GM18505 (cell line): ENCODE measurements around the gene SERPINB7.

Experiments
- ATAC-seq: cut with Tn5 transposase; IDR thresholded peaks from one replicate; pipeline ENCODE4 v1.9.1; 2021; ENCODE audit not compliant: unreplicated experiment
- POLR2A ChIP-seq: IDR thresholded peaks from 4 replicates; pipeline ENCODE4 v1.6.1; 2011; ENCODE audit warnings: borderline replicate concordance; ENCODE audit not compliant: insufficient read depth, insufficient read length; ENCODE audit errors: extremely low read depth

The SERPINB7 gene

DNA sequence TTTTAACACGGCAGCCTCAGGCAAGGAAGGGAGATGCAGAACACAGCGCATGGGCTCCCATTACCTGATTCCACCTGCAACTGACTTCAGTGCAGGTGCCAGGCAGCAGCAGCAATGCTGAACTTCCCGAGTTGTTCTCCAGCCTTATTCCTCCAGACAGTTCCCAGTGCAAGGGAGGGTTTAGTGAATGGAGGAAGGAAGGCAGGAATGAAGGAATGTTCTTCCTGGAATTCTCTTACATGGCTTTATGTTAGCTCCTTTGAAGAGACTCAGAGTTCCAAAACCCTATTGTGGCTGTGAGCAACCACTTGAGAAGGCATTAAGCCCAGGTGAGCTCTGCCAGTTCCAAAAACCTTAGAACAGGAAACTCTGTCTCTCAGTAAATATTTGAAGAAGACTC is 45.5 kb downstream of the SERPINB7 start:
- TF ChIP-seq POLR2A: no peak
- ATAC-seq: no peak

DNA sequence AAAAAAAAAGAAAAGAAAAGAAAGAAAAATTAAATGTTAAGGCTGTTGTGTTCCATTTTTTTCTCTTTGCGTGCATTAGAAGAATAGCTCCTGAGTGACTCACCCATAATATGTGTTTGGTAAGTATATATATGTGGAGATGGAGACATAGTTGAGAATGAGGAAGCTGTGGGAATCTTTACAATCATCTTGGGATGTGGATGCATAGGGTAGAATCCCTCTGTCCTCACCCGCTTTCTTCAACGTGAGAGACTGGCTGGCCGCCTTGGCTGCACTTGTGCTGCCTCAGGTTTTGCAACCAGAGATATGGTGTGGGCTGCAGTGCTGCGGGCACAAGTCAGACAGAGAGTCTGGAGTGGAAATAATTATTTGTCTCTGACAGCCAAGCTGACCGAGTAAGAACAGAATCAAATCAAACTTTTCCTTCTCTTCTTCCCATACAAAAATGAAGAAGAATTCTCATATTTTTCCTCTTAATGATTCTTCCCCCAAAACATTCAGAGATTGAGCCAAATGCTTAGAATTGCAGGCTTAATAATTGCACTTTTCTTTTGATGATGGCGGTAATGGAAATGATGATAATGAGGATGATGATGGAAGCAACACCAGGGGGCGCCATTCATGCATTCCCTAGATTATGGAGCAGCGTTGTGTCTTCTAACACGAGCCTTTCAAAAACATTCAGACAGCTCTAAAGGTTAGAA is 48.5 kb downstream of the SERPINB7 start:
- ATAC-seq: no peak
- TF ChIP-seq POLR2A: no peak

DNA sequence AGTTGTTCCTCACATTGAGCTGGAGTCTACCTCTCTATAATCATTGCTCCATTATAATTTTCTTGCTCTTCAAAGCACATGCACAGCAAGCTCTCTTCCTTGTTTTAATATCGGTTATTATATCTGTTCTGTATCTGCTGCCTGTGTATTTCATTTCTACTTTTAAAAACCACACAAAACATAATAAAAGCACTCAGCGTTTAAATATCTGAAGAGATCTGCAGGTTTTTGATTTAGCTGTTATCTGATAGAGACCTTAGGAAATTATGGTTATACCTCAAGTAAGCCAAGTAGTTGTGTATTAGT is 49.0 kb downstream of the SERPINB7 start:
- ATAC-seq: no peak
- no peak for TF ChIP-seq POLR2A

- TF ChIP-seq POLR2A: no peak
- no peak for ATAC-seq
Observed at GRCh38 chr18:63828120-63828519, 52.9 kb downstream of the SERPINB7 start.

- no peak for TF ChIP-seq POLR2A
- ATAC-seq: no peak
Observed at GRCh38 chr18:63828656-63829055, 53.4 kb downstream of the SERPINB7 start.

DNA sequence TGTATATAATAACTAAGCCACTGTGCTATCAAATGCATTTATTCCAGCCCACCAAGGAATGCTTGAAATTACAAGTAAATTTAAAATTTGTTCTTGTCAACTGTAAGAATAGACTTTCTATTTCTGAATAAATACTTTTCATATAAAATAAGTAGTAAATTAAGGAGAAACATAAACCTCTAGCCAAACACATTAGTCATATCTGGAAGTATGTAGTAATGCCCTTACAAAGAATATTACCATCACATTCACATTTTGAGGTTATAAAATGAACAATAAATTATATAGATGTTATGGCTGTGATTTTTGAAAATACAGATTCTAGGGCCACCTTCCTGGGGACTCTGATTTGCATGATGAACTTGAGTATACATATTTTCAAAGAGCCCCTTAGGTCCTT is 54.7 kb downstream of the SERPINB7 start:
- TF ChIP-seq POLR2A: no peak
- no peak for ATAC-seq

- ATAC-seq: peak; percentile 93
- TF ChIP-seq POLR2A: no peak
Observed at GRCh38 chr18:63831080-63831788, 56.0 kb downstream of the SERPINB7 start.

DNA sequence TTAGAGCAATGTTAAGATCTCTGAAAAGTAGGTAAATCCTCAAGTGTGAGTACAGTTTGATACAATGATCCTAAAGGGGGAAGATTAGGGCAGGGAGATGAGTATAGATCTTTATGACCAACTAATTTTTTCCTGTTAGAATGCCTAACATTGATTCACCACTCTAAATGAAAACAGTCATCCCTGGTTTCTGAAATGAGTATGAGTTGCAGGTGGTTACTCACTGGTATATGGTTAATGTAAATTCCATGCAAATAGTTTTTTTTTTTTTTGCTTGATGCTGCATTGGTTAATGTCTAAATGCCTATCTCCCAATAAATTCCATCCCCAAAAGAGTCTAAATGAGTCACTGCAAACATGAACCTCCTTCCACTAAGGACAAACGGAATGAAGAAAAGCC is 57.3 kb downstream of the SERPINB7 start:
- peak; percentile 70 for ATAC-seq
- no peak for TF ChIP-seq POLR2A

- ATAC-seq: no peak
- TF ChIP-seq POLR2A: no peak
Observed at GRCh38 chr18:63834471-63835113, 59.4 kb downstream of the SERPINB7 start.

DNA sequence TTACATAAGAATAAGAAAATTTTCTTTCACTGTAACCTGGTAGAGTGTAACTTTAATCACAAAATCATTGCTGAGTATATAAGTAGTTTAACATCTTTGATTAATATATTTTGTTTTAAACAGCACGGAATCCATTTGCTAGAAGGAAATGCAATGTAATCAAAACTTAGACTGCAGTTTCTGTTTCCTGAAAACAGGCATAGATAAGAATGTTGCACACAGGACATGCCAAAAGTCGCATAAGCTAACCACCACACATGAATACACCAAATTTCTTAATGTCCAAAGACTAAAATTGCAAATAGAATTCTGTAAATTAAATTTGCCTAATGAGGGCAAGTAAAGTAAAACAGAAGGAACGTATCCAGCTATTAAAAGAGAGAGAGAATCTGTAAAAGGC is 61.2 kb downstream of the SERPINB7 start:
- TF ChIP-seq POLR2A: no peak
- no peak for ATAC-seq

DNA sequence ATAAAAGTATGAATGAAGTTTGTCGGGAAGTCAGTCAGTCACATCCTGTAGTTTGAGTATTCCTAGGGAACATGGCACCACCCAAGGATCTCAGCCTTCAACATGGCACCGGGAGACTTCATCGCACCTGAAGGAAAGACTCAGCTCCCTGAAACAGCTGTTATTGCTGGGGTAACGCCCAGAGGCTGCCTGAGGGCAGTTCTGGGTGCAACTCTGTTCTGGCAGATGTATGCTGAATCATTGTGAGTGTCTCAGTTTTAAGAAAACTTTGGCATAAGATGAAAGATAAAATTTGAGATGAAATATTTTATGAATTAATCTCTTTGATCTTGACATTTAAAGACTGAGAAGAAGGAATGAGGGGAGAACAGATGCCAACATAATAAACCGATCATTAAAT is 62.4 kb downstream of the SERPINB7 start:
- no peak for TF ChIP-seq POLR2A
- ATAC-seq: no peak

GRCh38 chr18:63843008-63843407 is 67.8 kb downstream of the SERPINB7 start:
- no peak for ATAC-seq
- TF ChIP-seq POLR2A: no peak

GRCh38 chr18:63844254-63844653 is 69.0 kb downstream of the SERPINB7 start:
- no peak for ATAC-seq
- TF ChIP-seq POLR2A: no peak

DNA sequence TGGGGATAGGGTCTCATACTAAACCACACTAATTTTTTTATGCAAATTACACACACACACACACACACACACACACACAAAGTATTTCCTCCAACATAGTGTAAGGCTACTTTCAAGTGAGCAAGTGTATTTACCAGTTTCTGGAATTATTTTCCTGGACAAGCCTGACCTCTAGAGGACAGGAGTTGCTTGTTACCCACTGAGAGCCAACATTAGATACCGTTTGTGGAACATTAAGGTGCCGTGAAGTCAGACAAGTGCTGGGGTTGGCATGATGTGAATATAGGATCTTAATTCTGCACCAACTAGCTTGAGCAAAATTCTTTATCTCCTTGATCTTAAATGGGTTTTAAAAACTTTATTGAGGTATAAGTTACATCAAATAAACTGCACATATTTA is 72.9 kb downstream of the SERPINB7 start:
- peak; percentile 61 for ATAC-seq
- TF ChIP-seq POLR2A: no peak
